ENCODE data around the gene PLAAT4. TPM values are rescaled to one million over a fixed set of nuclear protein-coding genes. Genes with fewer than 3 reads are reported as not detected.

PLAAT4 gene
- total RNA-seq, 6 experiments from 2014 or later, result 0.43 to 1.9 (median 0.82) TPM; not detected in 1

DNA sequence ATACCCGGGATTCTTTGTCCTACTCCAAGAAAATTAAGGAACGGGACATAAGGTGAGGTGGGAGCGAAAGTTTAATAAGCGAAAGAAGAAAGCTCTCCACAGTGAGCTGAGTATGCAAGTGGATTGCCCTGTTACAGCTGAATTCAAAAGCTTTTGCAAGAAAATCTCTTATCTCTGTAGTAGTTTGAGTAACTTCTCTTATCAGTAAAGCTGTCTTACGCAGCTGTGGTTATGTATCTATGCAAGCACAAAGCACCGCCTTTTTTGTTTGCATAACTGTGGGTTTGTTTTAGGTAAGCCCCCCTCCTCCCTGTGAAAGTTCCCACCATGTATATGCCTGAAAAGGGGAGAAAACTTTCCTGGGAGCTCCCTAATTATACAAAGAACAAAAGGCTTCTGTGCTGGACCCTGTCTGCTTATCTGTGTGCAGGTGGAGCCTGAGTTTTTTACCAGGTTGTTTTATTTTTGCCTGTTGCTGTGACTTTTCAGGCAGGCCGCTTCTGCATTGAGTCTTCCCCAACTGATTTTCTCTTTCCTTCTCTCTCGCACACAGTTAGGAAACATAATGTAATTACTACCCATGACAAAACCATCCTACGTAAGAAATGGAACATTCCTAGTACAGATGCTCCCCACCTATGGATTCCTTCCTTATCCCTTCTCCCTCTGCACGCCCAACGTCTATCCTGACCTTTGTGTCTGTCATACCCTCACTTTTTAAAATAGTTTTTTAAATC lies 44.8 kb upstream of the PLAAT4 start:
- Mint-ChIP-seq H3K9me3 (no peaks in the 10 kb centered on the region), H3K27ac (no peak overlapping the region), H3K4me1 (ENCODE audit: low read depth) (peaks cover 5% of the 10 kb centered on the region; the same call in 1 of the 2 replicates), H3K27me3 (ENCODE audit: insufficient read depth) (peaks cover 45% of the 10 kb centered on the region), H3K4me3 (no peak overlapping the region), H3K36me3 (ENCODE audit: low read depth) (no peaks in the 10 kb centered on the region)
- TF ChIP-seq CTCF (IDR thresholded peaks at IDR 0.05), result no peak
- DNase-seq, result no peak

DNA sequence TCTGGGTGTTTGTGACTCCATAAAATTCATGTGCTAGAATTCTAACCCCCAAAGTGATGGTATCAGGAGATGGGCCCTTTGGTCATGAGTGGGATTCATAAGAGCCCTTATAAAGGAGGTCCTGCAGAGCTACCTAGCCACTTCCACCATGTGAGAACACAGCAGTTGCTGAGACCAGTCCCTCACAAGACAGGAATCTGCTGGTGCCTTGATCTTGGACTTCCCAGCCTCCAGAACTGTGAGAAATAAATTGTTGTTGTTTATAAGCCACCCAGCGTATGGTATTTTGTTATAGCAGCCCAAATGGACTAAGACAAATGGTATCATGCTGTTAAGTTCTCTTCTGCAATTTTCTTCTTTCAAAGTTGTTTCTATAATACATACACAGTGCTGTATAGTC lies 44.2 kb upstream of the PLAAT4 start:
- no peak for TF ChIP-seq CTCF (IDR thresholded peaks at IDR 0.05)
- Mint-ChIP-seq H3K4me1 (ENCODE audit: low read depth) (peaks cover 5% of the 10 kb centered on the region; the same call in 1 of the 2 replicates), H3K9me3 (no peaks in the 10 kb centered on the region), H3K27ac (no peak overlapping the region), H3K4me3 (no peak overlapping the region), H3K27me3 (ENCODE audit: insufficient read depth) (peaks cover 50% of the 10 kb centered on the region), H3K36me3 (ENCODE audit: low read depth) (no peaks in the 10 kb centered on the region)
- DNase-seq, result no peak

GRCh38 chr11:63493127-63493526 lies 43.5 kb upstream of the PLAAT4 start:
- no peaks in the 10 kb centered on the region for H3K9me3 Mint-ChIP-seq
- no peak for DNase-seq
- no peak for TF ChIP-seq CTCF (IDR thresholded peaks at IDR 0.05)
- peaks cover 5% of the 10 kb centered on the region; the same call in 1 of the 2 replicates for H3K4me1 Mint-ChIP-seq (ENCODE audit: low read depth)
- no peak overlapping the region for H3K4me3 Mint-ChIP-seq
- peaks cover 51% of the 10 kb centered on the region for H3K27me3 Mint-ChIP-seq (ENCODE audit: insufficient read depth)
- H3K27ac Mint-ChIP-seq, result no peak overlapping the region
- H3K36me3 Mint-ChIP-seq (ENCODE audit: low read depth), result no peaks in the 10 kb centered on the region

DNA sequence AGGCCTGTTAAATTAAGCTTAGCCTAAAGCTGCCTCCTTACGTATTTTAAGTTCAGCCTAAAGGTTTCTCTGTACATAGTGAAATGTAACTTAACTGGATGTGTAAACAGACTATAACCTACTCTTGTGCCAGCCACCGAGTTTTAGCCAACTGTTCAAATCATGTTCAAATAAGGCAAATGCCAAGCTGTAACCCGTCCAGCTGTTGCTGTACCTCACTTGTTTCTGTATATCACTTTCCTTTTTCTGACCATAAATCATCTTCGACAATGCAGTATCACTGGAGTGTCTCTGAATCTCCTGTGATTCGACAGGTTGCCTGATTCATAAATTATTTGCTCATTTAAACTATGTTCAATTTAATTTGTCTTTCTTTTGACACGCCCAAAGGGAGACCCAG lies 41.6 kb upstream of the PLAAT4 start:
- H3K27ac Mint-ChIP-seq, result no peak overlapping the region
- no peak overlapping the region for H3K4me3 Mint-ChIP-seq
- H3K9me3 Mint-ChIP-seq, result peaks cover 8% of the 10 kb centered on the region
- no peak for TF ChIP-seq CTCF (IDR thresholded peaks at IDR 0.05)
- no peaks in the 10 kb centered on the region for H3K36me3 Mint-ChIP-seq (ENCODE audit: low read depth)
- H3K27me3 Mint-ChIP-seq (ENCODE audit: insufficient read depth), result peaks cover 40% of the 10 kb centered on the region
- peaks cover 5% of the 10 kb centered on the region; the same call in 1 of the 2 replicates for H3K4me1 Mint-ChIP-seq (ENCODE audit: low read depth)
- DNase-seq, result no peak

DNA sequence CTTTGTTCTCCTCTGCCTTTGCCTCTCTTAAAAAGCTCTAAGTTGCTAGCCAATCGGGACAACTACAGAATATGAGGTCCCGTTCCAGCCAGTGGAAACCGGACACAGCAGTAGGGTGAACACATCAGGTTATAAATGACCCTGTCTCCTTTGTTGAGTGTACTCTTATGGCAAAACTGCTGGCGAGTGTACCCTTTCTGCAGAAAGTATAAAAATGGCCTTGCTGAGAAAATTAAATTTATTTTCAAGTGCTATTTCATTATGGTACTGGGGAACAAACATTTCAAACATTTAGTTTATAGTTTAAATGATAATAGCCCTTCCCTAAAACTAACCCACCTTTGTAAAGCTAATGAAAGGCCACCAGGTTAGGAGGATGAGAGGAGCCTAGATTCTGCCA lies 36.7 kb upstream of the PLAAT4 start:
- Mint-ChIP-seq H3K4me1 (ENCODE audit: low read depth) (no peaks in the 10 kb centered on the region), H3K27me3 (ENCODE audit: insufficient read depth) (peaks cover 37% of the 10 kb centered on the region), H3K4me3 (no peak overlapping the region), H3K9me3 (peaks cover 18% of the 10 kb centered on the region), H3K36me3 (ENCODE audit: low read depth) (peaks cover 6% of the 10 kb centered on the region), H3K27ac (no peak overlapping the region)
- no peak for DNase-seq
- TF ChIP-seq CTCF (IDR thresholded peaks at IDR 0.05), result no peak

Data from HFFc6 (cell line).